CD4-positive, alpha-beta T cell treated with Interleukin-15 for 1 hour (primary cell): Measurements from ENCODE around the gene ATG7.
"Not testable (repeated sequence)": the region's sequence is repeated elsewhere in the genome, so short reads cannot be mapped to it uniquely, and the experiment has no call there.

Experiments used
- DNase-seq: peaks from one replicate; pipeline ENCODE4 v3.0.0-alpha.2; 2020

Gene ATG7

DNA sequence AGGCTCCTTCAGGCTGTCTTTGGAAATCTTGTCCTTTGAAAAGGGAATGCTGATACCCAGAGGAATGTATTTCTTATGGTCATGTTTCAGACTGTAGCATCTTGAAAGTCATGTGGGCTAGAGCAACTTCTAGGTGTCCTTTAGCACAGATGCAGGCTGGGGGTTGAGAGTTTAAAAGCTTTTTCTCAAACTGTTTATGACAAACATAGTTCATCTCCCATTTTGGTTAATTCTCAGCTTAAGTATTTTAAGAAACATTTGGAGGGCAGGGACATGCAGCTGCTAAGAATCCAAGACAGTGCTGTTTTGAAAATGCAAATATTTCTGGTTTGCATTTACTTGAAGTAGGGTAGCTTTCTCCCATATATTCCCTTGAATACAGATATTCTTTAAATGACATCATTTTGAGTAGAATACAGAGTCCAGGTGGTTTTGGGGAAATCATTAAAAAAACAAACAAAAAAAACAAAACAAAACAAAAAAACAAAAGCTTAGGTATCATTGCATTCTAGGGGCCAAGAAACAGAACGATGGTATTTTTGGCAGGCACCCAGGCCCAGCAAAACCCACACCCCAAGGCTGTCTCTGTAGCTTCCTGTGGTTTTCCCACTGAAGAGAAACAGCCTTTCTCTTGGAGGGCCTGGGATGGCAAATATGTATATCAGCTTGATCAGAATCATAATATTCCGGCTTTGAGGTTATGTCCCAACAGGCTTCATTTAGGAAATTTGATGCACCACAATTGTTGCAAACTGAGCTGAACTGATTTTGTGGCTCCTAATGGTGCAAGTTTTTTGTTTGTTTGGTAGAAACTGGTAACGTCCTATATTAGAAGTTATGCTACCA lies 120.0 kb downstream of the ATG7 start:
- DNase-seq = no peak

DNA sequence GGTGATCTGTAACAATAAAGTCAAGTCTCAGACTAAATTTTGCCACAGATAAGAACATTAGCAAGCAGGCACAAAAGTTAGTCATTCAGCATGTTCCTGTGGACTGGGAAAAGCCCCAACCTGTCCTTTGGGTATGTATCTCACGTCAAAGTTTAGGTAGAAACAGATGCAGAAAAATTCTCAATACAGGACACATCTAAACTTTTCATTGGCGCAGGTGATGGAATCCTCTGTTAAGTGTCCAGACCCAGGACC lies 120.6 kb downstream of the ATG7 start:
- no peak for DNase-seq

DNA sequence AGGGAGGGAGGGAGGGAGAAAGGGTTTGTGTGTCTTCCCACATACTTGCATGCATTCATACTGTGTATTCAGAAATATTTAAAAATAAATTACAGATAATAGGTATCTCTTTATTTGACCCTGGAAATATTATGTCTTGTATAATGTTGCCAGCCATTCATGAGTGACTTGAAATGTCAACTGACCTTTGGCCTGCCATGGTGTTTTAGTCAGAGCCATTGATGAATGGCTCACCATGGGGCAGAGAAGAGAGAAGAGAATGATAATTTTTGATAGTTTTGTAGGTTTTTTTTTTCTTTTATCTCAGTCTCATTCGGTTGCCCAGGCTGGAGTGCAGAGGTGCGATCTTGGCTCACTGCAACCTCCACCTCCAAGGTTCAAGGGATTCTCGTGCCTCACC lies 121.2 kb downstream of the ATG7 start:
- DNase-seq = no peak

DNA sequence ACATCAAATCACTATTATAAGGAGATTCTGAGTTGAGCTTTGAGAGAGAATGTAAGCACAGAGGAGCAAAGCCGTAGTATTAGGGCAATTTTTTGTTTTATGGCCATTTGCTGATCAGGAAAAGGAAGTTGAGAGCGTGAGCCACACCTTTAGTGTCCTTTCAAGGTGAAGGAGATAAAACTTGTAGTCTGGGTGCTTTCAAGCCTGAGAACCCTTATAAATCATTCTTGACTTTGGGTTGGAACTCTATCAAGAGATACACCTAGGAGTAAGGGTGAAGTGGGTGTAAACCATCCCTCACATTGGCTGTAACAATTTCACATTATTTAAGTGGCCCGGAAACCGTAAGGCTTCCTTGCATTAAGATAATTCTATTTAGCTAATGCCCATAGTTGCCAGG lies 122.2 kb downstream of the ATG7 start:
- no peak for DNase-seq

DNA sequence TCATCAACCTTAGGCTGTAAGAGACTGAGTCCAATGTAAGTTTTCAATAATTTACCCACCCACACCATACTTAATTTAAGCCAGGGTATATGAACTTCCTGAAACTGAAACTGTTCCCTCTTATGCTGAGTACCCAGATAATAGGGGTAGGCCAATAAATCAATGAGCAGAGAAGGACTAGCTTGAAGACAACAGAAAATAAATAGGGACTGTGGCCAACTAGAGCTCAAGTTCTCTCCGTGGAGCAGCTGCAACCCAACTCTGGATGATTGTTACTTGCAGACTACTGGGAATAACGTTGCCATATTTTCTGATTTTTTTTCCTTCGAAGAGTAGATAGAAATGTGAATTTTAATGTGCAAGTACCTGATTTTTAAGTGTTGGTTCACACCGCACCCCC lies 128.0 kb downstream of the ATG7 start:
- DNase-seq = no peak

DNA sequence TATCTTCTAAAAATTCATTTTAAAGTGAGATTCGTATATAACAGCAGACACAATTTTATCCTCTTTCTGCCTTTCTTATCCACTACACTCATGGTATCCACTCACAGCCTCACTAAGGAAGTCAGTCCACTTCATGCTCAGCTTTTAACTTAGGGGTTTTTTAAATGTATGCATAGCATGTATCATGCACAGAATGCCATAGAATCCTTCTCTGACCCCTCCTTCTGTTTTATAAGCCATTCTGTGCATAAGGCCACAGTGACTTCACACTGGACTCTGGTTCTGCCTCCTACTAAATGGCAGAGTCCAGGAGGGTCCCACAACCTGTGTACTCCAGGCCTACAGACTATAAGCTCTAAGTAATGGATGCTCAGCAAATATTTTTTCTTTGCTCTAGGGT lies 129.2 kb downstream of the ATG7 start:
- no peak for DNase-seq

DNA sequence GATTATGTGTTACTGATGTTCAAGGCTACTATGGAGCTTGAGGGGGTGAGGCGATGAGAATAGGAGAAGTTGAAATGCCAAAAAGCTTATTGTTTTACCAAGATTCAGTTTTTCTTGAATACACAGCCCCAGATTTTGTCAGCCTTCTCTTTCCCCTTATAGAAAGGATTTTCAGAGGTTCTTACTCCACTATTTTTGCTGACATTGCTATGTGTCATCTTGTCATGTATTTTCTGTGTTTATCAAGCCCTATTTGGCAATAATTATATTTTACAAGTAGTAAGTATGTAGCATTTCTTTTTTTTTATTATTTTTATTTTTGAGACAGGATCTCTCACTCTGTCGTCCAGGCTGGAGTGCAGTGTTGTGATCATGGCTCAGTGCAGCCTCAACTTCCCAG lies 133.1 kb downstream of the ATG7 start:
- DNase-seq = no peak

DNA sequence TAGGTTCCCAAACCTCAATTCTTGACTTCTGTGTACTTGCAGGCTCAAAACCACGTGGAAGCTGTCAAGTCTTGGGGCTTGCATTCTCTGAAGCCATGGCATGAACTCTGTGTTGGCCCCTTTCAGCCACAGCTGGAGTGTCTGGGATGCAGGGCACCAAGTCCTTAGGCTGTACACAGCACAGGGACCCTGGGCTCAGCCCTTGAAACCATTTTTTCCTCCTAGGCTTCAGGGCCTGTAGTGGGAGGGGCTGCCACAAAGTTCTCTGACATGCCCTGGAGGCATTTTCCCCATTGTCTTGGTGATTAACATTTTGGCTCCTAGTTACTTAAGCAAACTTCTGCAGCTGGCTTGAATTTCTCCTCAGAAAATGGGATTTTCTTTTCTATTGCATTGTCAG lies 135.4 kb downstream of the ATG7 start:
- DNase-seq = no peak

DNA sequence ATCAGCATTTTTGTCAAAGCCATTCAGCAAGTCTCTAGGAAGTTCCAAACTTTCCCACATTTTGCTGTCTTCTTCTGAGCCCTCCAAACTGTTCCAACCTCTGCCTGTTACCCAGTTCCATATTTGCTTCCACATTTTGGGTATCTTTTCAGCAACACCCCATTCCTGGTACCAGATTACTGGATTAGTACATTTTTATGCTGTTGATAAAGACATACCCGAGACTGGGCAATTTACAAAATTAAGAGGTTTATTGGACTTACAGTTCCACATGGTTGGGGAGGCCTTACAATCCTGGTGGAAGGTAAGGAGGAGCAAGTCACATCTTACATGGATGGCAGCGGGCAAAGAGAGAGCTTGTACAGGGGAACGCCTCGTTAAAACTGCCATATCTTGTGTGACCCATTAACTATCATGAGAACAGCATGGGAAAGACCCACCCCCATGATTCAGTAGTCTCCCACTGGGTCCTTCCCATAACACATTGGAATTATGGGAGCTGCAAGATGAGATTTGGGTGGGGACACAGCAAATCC lies 136.2 kb downstream of the ATG7 start:
- DNase-seq = not testable (repeated sequence)

DNA sequence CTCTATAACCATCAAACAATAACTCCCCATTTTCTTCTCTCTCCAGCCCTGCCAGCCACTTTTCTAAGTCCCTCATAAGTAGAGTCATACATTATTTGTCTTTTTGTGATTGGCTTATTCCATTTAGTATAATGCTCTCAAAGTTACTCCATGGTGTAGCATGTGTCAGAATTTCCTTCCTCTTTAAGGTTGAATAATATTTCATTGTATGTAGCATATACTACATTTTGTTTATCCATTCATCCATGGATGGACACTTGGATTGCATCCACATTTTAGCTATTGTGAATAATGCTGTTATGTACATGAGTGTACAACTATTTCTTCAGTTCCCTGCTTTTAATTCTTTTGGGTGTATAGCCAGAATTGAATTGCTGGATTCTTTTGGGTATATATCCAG lies 138.4 kb downstream of the ATG7 start:
- DNase-seq = no peak

DNA sequence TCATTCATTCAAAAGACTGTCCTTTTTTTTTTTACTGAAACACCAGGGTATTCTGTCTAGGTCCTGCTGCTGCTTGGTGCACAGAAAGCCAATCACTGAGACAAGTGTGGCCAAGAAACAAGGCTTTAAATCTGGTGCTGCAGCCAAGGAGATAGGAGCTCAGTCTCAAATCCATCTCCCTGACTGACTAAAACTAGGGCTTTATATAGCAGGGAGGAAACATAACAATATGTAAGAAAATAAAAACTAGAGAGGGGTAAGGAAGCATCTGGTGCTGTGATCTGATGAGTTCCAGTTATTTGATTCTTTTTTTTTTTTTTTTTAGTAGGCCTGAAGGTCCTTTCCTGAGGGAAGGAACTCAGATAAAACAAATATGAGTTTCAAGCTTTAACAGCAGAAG lies 139.8 kb downstream of the ATG7 start:
- no peak for DNase-seq

DNA sequence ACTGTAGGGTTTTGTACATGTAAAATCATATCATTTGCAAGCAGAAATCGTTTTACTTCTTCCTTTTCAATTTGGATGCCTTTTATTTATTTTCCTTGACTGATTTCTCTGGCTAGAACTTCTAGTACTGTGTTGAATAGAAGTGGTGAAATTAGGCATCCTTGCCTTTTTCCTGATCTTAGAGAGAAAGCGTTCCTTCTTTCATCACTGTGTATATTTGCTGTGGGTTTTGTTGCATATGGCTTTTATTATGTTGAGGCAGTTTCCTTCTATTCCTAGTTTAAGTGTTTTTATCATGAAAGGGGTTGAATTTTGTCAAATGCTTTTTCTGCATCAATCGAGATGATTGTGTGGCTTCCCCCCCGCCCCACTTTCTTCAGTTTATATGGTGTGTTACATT lies 140.9 kb downstream of the ATG7 start:
- no peak for DNase-seq

DNA sequence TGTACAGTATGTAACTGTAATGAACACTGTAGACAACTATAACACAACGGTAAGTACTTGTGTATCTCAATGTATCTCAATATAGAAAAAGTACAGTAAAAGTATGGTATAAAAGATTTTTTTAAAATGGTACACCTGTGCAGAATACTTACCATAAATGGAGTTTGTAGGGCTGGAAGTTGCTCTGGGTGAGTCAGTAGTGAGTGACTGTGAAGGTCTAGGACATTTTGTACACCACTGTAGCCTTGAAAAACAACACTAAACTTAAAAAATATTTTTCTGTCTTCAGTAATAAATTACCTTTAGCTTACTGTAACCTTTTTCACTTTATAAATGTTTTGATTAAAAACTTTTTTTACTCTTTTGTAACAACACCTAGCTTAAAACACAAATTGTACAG lies 142.9 kb downstream of the ATG7 start:
- DNase-seq = no peak

DNA sequence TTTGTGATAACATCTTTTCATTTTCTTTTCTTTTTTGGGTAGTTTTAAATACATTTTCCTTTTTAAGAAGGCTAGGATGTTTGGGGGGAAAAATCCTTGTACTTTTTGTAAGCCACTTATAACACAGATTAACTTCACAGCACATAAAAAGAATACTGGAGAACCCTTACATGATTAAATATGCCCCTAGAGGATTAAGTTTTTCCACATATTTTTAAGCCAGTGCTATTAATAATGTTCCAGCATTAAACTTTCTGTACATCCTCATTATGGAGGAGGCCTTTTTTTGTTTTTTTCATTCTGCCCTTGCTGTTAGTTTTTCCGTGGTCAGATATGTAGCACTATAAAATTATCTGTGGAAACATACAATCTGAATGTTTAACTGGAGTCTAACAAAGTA lies 147.9 kb downstream of the ATG7 start:
- DNase-seq = no peak

DNA sequence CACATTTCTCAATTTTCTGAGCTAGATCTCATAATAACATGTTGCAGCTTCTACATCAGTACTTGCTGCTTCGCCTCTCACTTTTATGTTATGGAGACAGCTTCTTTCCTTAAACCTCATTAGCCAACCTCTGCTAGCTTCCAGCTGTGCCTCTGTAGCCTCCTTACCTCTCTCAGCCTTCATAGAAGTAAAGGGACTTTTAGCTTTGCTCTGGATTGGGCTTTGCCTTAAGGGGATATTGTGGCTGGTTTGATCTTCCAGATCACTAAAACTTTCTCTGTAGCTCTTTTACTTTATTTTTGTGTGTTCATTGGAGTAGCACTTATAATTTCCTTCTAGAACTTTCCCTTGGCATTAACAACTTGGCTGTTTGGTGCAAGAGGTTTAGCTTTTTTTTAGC lies 150.1 kb downstream of the ATG7 start:
- DNase-seq = no peak

DNA sequence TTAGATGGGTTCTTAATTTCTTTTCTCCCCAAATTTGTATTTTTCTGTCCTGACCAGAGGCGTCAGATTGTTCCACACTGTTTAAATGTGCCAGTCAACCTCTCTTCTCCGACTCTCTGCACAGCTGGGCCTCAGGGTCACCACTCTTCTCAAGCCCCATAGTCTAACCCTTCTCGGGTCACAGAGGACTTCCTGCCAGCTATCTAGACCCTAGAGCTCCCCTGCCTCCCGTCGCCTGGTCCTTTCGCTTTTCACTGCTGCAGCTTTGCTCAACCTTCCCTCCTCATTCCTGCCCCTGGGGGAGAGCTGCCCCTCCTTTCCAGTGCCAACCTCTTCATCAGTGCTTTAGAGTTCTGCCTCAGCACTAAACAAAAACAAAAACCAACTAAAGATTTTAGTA lies 151.7 kb downstream of the ATG7 start:
- no peak for DNase-seq

DNA sequence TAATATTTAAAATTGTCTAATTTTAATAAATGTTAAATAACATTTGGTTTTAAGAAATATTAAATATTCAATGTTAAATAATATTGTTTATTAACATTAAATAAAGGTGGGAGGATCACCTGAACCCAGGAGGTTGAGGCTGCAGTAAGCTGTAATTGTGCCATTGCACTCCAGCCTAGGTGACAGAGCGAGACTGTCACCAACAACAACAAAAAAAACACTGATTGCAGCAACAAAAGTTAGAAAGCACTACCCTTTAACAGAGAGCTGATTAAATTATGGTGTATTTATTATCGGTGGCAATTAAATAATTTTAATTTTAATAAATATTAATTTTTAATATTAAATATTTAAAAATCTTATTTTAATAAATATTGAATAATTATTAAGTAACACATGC lies 152.1 kb downstream of the ATG7 start:
- no peak for DNase-seq

DNA sequence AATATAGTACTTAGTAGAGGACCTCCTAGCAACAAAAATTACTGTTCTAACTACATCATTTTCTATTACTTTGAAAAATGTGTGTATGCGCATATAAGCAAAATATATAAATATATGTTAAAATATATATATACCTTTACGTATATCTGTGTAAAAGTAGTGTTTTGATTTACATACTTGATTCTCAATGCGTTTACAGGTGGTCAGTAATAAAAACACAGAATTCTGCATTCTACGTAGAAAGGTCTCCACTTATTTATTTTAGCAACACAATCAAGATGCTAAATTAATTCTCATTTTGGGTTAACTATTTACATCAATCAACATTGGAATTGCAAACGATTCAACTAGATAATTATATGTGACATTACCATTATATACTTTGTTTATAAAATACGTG lies 158.0 kb downstream of the ATG7 start:
- no peak for DNase-seq

DNA sequence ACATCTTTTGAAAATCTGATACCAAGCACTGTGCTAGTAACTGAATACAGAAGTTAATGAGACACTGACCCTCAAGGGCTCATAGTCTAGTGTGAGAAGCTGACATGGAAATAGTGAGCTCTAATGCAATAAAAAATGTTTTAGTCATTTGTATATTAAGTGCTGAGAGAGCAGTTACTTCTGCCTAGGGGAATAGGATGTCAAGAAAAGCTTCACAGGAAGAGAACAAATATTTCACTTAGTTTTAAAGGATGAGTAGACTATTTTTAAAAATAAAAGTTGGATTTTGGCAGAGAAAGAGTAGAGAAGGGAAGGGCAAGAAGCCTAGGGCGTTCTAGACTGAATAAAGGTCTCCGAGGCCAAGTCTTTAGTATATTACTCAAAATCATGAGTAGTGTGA lies 158.4 kb downstream of the ATG7 start:
- no peak for DNase-seq

DNA sequence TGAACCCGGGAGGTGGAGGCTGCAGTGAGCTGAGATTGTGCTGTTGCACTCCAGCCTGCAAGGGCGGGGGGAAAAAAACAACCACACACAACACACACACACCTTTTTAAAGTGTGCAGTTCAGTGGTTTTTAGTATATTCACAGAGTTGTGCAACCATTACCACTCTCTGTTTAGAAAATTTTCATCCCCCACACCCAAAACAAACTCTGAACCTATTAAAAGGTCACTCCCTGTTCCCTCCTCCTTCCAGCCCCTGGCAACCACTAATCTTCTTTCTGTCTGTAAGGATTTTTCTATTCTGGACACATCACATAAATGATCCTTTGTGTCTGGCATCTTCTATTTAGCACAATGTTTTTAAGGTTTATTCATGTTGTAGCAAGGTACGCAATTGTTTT lies 159.1 kb downstream of the ATG7 start:
- no peak for DNase-seq

DNA sequence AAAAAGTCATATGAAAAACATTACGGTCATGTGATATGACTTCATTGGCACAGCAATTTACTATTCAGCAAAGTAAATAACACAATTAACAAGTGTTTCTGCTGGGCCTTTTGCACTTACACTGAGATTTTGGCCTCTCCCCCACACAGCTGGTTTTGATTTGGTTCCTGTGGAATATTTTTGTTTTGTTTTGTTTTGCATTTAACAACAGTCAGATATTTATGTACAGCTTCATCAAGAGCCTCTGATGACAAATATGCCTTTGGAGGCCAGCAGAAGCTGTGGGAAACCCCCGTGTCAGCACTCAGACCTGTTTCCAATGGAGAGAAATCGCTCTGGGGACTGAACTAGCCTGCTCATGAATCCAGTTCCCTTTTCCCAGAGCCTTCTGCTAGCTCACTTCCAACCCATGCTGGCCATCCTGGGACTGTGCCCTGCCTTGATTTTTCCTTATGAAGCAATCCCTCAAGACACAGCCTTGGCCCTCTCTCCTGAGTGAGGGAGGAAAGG lies 161.9 kb downstream of the ATG7 start:
- no peak for DNase-seq

DNA sequence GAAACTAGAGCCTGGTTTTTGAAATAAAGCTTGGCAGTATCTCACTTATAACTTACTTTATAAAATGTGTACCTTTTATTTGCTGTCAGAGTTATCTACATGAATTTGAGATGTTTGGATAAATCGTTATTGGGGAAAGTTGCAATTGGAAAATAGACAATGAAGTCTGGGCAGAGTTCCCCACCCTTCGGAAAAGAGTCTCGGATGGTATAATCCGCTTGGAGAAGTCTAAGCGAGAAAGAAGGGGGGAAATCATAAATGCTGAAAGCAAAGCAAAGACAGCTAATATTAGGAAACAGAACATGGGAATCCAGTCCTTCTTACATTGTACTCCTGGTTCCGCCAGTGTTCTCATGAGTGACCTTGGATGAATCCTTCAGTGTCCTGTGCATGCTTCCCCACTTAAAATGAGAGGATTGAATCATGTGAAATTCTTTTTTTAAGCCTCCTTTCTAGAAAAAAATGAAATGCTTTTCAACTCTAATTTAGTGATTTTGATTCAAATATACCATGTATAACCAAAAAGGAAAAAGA lies 162.4 kb downstream of the ATG7 start:
- no peak for DNase-seq

DNA sequence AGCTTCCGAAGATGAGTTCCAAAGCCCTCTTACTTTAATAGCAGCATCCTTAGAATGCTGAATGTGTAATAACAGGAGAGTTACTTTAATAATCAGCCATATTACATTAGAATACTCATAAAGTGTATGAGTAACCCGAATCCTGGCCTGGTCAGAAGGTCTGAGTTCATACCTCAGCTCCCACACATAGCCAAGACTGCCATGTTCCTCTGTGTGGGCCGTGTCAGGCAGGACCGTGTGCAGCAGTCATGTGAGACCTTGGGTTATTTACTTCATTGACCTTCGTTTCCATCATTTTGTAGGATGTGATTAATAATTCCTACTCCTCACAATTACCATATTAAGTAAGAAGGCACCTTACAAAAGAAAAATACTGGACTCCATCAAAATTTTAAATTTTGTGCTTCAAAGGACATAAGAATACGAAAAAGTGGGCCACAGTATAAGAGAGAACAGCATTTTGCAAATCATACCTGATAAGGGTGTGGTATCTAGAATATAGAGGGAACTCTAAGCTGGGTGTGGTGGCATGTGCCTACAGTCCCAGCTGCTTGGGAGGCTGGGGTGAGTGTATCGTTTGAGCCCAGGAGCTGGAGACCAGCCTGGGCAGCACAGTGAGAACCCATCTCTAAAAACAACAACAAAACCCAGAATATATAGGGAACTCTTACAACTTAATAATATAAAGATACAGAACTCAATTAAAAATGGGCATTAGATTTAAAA lies 163.4 kb downstream of the ATG7 start:
- no peak for DNase-seq

DNA sequence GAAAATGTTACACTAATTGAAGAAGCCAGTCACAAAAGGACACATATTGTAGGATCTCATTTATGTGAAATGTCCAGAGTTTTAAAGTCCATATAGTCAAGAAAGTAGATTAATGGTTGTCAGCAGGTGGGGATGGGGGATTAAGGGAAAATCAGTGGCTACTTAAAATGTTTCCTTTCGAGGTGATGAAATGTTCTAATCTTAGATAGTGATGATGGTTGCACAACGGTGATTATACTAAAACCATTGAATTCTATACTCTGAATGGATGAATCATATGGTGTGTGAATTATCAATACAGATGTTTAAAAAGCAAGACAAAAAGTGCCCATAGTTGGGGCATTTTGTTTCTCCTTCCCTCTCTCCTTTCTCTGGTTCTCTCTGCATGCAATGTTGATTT lies 164.6 kb downstream of the ATG7 start:
- DNase-seq = no peak
